Peyer's patch (tissue), 4 donors: ENCODE data around the gene SHISA6. TPM values are rescaled to one million over a fixed set of nuclear protein-coding genes. Genes with fewer than 3 reads are reported as not detected.

Experiments
- DNase-seq, 3 donors: peaks; one replicate each; pipeline ENCODE4 v3.0.0-alpha.2; 2017 to 2019
- H3K27ac ChIP-seq, 4 donors: fragments of 200-600 bp; sonication (generic); one replicate each; pipeline ENCODE4 v1.5.1; 2016 to 2019
- H3K27me3 ChIP-seq, 2 donors: fragments of 200-600 bp; sonication (generic); one replicate each; pipeline ENCODE4 v1.5.1; 2019
- H3K36me3 ChIP-seq, 3 donors: fragments of 200-600 bp; sonication (generic); one replicate each; pipeline ENCODE4 v1.5.1; 2016 to 2019
- H3K4me1 ChIP-seq, 4 donors: fragments of 200-600 bp; sonication (generic); one replicate each; pipeline ENCODE4 v1.5.1; 2016 to 2019
- H3K4me3 ChIP-seq, 4 donors: fragments of 200-600 bp; sonication (generic); 1 replicate in 3 of 4; 2 replicates in 1 of 4; pipeline ENCODE4 v1.5.1; 2016 to 2019; ENCODE audit warnings: mild to moderate bottlenecking in 1 of 4
- H3K9me3 ChIP-seq, 4 donors: fragments of 200-600 bp; sonication (generic); one replicate each; pipeline ENCODE4 v1.5.1; 2016 to 2019; ENCODE audit warnings: mild to moderate bottlenecking in 1 of 4
- CTCF ChIP-seq, 6 experiments: fragments of 450-650 bp in 4 of 6; fragments of 200-600 bp in 2 of 6; sonication (generic) in 1 of 6; IDR thresholded peaks; one replicate each; pipeline ENCODE4 v1.5.1; 2017 to 2019; ENCODE audit warnings: antibody characterized with exemption in 6 of 6, mild to moderate bottlenecking in 3 of 6, moderate library complexity in 1 of 6
- POLR2A ChIP-seq, 2 donors: fragments of 450-650 bp; IDR thresholded peaks; one replicate each; pipeline ENCODE4 v1.5.1; 2017; ENCODE audit warnings: antibody characterized with exemption in 2 of 2, mild to moderate bottlenecking in 2 of 2, moderate library complexity in 2 of 2
- total RNA-seq, 4 donors: library from RNA; depleted of rRNA; stranded (reverse); fragments of >200 nt; gene quantifications; one replicate each; pipeline ENCODE4 v1.1.0, GENCODE V29; 2016

SHISA6 gene
- total RNA-seq, 4 donors from 2014 or later, result 0.27 to 2.1 (median 1.7) TPM; not detected in 1

- H3K36me3 ChIP-seq, result no peaks in the 10 kb centered on the region
- H3K9me3 ChIP-seq, result no peaks in the 10 kb centered on the region
- DNase-seq, result no peak
- H3K4me1 ChIP-seq, result no peaks in the 10 kb centered on the region
- no peak for TF ChIP-seq CTCF (IDR thresholded peaks at IDR 0.05)
- TF ChIP-seq POLR2A (IDR thresholded peaks at IDR 0.05), result no peak
- no peak overlapping the region for H3K4me3 ChIP-seq
- H3K27ac ChIP-seq, result no peak overlapping the region
- H3K27me3 ChIP-seq, result no peaks in the 10 kb centered on the region
Measured at GRCh38 chr17:11461993-11462548, 221.1 kb downstream of the SHISA6 start.

GRCh38 chr17:11467639-11468038 is 226.6 kb downstream of the SHISA6 start:
- H3K27me3 ChIP-seq, result no peaks in the 10 kb centered on the region
- no peaks in the 10 kb centered on the region for H3K36me3 ChIP-seq
- DNase-seq, result no peak
- no peak overlapping the region for H3K27ac ChIP-seq
- TF ChIP-seq POLR2A (IDR thresholded peaks at IDR 0.05) (no peak), CTCF (IDR thresholded peaks at IDR 0.05) (no peak)
- no peak overlapping the region for H3K4me3 ChIP-seq
- H3K4me1 ChIP-seq, result no peaks in the 10 kb centered on the region
- no peaks in the 10 kb centered on the region for H3K9me3 ChIP-seq

- Histone ChIP-seq H3K4me3 (no peak overlapping the region), H3K36me3 (no peaks in the 10 kb centered on the region), H3K27me3 (no peaks in the 10 kb centered on the region), H3K27ac (no peak overlapping the region), H3K9me3 (no peaks in the 10 kb centered on the region), H3K4me1 (no peaks in the 10 kb centered on the region)
- DNase-seq, result no peak
- TF ChIP-seq CTCF (IDR thresholded peaks at IDR 0.05) (no peak), POLR2A (IDR thresholded peaks at IDR 0.05) (no peak)
Measured at GRCh38 chr17:11485336-11486100, 244.5 kb downstream of the SHISA6 start.

- Histone ChIP-seq H3K27ac (no peak overlapping the region), H3K36me3 (no peaks in the 10 kb centered on the region), H3K27me3 (no peaks in the 10 kb centered on the region), H3K9me3 (no peaks in the 10 kb centered on the region), H3K4me3 (no peak overlapping the region), H3K4me1 (no peaks in the 10 kb centered on the region)
- no peak for TF ChIP-seq CTCF (IDR thresholded peaks at IDR 0.05)
- TF ChIP-seq POLR2A (IDR thresholded peaks at IDR 0.05), result no peak
- no peak for DNase-seq
Measured at GRCh38 chr17:11486101-11486867, 245.3 kb downstream of the SHISA6 start.

- no peaks in the 10 kb centered on the region for H3K4me1 ChIP-seq
- no peak overlapping the region for H3K4me3 ChIP-seq
- no peak overlapping the region for H3K27ac ChIP-seq
- H3K27me3 ChIP-seq, result no peaks in the 10 kb centered on the region
- no peaks in the 10 kb centered on the region for H3K9me3 ChIP-seq
- no peaks in the 10 kb centered on the region for H3K36me3 ChIP-seq
- no peak for DNase-seq
- TF ChIP-seq POLR2A (IDR thresholded peaks at IDR 0.05), result no peak
- no peak for TF ChIP-seq CTCF (IDR thresholded peaks at IDR 0.05)
Measured at GRCh38 chr17:11486868-11487310, 245.9 kb downstream of the SHISA6 start.
